Stimulated activated CD8-positive, alpha-beta memory T cell treated with anti-CD3 and anti-CD28 coated beads, Interleukin-7, amount 100 ng/mL, for 48 hours (primary cell): ENCODE data around the gene GGA2.
A peak's percentile ranks its signal among the peaks of the same experiment; 100 is the strongest.
"Not testable (repeated sequence)": the region's sequence is repeated elsewhere in the genome, so short reads cannot be mapped to it uniquely, and the experiment has no call there.

ENCODE experiments used
- DNase-seq, 2 donors: peaks; one replicate each; pipeline ENCODE4 v3.0.0-alpha.2; 2020; ENCODE audit warnings: low read depth in 1 of 2; ENCODE audit errors: extremely low read depth in 1 of 2

The GGA2 gene, protein sequence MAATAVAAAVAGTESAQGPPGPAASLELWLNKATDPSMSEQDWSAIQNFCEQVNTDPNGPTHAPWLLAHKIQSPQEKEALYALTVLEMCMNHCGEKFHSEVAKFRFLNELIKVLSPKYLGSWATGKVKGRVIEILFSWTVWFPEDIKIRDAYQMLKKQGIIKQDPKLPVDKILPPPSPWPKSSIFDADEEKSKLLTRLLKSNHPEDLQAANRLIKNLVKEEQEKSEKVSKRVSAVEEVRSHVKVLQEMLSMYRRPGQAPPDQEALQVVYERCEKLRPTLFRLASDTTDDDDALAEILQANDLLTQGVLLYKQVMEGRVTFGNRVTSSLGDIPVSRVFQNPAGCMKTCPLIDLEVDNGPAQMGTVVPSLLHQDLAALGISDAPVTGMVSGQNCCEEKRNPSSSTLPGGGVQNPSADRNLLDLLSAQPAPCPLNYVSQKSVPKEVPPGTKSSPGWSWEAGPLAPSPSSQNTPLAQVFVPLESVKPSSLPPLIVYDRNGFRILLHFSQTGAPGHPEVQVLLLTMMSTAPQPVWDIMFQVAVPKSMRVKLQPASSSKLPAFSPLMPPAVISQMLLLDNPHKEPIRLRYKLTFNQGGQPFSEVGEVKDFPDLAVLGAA

DNA sequence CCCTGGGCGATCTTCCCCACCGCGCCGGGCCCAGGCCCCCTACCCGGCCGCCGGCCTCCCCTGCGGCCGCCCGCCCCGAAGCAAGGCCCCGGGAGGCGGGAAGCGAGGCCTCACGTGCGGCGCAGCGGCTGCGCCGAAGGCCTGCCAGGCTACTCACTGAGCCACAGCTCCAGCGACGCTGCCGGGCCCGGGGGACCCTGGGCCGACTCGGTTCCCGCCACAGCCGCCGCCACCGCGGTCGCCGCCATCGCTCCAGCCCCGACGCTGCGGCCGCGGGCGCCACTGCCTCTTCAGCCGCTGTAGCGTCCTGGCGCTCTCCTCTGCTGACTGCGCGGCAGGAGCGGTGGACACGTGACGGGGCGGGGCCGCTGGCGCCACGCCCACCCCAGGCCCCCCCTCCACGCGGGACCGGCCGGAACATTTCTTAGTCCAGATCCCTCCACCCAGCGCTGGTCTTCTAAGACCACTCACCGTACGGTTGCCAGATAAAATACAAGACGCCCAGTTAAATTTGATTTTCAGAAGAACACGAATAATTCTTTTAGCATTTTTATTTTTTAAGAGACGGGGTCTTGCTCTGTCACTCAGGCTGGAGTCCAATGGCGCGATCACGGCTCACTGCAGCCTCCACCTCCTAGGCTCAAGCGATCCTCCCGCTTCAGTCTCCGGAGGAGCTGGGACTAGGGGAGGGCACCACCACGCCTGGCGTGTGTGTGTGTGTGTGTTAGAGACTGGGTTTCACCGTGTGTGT, at the start of gene GGA2:
TSS of gene GGA2 (minus strand) at position 331 of the 751 bp plus-strand sequence. CDS start at position 248, 83 bp downstream.
- peak; percentile 63 to 64 for DNase-seq

DNA sequence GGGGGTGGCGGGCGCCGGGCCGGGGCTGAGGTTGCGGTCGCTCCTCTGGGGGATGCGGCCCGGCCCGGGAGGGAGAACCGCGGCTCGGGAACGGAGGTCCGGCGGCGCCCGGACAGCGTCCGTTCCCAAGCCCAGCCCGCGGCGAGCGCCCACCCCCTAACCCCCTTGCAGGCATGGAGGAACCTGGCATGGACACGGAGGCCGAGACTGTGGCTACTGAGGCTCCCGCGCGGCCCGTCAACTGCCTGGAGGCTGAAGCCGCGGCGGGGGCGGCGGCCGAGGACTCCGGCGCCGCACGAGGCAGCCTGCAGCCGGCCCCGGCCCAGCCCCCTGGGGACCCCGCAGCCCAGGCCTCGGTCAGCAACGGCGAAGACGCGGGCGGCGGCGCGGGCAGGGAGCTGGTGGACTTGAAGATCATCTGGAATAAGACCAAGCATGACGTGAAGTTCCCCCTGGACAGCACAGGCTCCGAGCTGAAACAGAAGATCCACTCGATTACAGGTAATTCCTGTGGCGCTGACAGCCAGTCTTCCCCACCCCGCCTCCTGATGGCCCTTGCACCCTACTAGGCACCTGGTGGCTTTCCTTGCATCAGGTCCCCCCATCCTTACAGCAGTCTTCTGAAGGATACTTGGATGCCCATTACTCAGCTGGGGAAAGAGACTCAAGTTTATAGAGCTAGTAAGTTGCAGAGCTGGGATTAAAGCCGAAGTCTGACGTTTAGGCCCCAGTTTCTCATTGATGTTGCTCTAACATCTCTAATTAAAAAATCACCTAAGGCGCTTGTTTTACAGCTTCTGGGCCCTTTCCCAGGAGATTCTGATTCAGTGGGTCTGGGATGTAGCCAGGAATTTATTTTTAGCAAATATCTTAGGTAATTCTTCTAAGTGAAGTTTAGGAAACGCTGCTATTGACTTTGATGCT, 47.7 kb upstream of the GGA2 start:
- no peak for DNase-seq

DNA sequence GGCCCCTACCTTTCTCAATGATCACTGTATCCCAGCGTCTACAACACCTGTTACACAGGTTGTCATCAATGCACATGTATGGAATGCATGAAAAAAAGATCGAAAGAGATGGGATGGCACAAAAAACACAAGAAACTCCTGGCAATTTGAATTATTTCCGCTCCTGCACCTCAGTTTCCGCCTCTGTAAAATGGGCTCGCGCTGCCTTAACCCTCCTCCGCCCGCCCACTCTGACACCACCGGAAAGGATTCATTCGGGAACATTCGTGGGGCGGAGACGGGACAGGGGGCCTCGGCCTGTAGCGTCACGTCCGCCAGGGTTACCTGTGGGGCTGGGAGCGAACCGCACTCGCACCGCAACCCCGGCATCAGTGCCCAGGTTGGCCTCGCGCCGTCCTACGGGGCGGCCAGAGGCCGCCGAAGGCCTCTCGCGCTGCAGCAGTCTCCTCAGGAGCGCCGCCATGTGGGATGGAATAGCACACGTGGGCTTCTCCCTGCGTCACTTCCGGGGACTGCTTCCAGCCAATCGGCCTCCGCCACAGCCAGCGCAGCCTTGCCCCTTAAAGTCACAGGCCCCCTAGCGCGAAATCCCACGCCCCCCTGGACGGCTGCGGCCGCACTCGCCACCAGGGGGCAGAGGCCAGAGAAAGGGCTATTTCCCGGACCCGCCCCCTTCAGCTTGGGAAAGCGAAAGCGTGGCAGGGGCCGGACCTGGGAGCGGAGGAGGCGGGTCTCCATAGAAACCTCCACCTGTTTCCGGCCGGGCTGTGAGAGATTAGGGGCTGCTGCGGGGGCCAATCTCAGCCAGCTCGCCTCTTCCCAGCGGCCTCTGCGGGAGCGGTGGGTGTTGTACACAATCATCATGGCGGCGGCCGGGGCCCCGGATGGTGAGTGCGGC, 46.8 kb upstream of the GGA2 start, which contains the start of the genes EARS2 and UBFD1:
TSS of gene EARS2 (minus strand) at position 470 of the 898 bp plus-strand sequence. CDS start at position 463, 7 bp downstream.
TSS of gene UBFD1 (plus strand) at position 847 of the 898 bp plus-strand sequence. CDS start at position 863, 16 bp downstream.
- DNase-seq: peak; percentile 97 to 99

DNA sequence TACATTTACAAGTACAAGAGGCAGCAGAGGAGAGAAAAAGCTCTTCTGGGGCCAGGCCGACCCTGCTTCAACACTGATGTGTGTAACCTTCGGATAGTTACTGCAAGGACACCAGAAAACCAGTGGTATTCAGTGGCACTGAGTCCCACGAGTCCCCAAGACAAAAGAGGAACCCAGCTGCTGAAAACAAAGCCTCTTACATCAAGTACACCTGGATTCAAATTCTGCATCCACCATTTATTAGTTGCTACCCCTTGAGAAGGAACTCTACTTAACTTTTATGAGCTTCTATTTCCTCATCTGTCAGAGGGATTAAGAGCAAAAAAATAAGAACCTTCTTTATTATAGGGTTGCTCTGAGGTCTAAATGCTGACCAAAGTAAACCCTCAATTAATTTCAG, 44.2 kb upstream of the GGA2 start:
- no peak for DNase-seq

DNA sequence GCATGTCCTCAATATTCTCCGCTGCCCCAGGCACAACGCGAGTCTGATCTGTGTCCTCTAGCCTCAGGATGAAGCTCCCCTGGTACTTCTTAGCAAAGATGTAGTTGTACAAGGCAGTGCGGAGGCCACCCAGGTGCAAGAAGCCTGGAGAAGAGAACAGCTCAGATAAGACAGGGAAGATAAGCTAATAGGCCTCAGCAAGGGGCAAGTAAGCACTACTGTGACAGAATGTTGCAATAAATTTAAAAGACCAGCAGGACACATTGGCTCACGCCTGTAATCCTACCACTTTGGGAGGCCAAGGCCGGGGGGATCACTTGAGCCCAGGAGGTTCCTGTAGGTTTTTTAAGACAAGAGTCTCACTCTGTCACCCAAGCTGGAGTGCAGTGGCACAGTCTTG, 41.9 kb upstream of the GGA2 start:
- no peak for DNase-seq

DNA sequence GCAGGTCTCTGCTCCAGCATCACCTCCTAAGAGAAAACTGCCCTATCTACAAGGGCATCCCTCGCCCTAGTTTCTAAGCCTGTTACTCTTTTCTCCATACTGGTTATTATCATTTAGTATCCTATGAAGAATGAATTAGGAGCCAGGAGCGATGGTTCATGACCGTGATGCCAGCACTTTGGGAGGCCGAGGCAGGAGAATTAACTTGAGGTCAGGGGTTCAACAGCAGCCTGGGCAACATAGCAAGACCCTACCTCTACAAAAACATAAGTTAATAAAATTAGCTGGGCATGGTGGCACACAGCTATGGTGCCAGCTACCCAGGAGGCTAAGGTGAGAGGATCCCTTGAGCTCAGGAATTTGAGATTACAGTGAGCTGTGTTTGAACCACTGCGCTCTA, 39.6 kb upstream of the GGA2 start:
- no peak for DNase-seq

DNA sequence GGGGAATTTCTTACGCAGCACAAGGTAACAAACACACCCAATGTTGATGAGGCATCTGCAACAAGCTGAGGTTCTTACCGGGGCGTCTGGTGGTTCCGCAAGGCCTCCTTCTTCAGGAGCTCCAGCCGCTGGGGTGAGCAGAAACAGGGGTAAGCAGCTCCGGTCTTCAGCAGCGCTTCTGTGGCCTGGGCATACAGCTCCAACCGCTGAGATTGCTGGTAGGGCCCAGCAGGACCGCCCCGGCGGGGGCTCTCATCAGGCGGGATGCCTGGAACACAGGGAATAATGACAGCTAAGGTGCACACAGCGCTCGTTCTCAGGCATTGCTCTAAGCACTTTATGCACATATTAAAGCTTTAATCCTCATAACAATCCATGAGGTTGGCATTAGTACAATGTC, 34.1 kb upstream of the GGA2 start:
- no peak for DNase-seq

DNA sequence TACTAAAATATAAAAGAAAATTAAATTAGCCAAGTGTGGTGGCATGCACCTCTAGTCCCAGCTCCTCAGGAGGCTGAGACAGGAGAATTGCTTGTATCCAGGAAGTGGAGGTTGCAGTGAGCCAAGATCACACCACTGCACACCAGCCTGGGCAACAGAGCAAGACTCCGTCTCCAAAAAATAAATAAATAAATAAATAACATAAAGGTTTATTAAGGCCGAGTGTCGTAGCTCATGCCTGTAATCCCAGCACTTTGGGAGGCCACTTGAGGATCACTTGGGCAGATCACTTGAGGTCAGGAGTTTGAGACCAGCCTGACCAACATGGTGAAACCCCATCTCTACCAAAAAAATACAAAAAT, 30.5 kb upstream of the GGA2 start:
- DNase-seq: not testable (repeated sequence)

DNA sequence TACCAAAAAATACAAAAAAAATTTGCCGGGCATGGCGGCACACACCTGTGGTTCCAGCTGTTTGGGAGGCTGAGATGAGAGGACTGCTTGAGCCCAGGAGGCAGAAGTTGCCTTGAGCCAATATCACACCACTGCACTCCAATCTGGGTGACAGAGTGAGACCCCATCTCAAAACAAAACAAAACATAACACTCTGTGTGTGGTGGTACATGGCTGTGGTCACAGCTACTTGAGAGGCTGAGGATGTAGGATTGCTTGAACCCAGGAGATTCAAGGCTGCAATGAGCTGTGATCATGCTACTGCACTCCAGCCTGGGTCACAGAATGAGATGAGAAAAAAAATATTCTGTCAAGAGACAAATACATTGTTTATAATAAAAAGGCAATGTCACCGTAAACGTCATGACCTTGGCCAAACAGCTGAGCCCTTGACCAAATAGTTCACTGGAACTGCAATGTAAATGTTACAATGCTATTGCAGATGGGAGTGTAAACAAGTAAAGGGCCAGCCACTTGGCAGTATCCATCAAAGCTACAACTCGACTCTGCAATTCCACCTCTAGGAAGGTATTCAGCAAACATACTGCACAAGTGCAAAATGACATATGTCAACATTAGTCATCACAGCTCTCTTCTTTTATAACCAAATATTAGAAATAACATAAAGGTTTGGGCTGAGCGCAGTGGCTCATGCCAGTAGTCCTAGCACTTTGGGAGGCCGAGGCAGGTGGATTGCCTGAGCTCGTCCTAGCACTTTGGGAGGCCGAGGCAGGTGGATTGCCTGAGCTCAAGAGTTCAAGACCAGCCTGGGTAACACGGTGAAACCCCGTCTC, 29.9 kb upstream of the GGA2 start:
- DNase-seq: no peak

DNA sequence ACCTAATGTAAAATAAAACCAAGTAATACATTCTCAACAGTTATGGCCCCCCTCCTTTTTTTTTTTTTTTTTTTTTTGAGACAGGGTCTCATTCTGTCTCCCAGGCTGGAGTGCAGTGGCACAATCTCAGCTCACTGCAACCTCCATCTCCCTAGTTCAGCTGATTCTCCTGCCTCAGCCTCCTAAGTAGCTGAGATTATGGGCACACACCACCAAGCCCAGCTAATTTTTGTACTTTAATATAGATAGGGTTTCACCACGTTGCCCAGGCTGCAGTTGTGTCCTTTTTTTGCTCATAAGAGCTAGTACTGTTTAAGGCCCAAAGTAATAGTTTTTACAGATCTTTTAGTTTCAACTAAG, 28.6 kb upstream of the GGA2 start:
- no peak for DNase-seq

DNA sequence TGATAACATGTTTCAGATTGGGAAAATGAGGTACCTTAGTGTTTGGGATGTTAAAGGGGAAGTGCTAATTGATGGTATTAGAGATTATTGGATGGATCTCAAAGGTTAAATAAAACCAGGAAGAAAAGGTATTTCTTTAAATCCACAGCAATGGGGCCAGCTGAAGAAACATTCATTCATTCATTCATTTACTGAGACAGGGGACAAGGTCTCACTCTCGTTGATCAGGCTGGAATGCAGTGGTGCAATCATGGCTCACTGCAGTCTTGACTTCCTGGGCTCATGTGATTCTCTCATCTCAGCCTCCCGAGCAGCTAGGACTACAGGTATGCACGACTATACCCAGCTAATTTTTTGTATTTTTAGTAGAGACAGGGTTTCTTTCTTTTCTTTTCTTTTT, 27.1 kb upstream of the GGA2 start:
- DNase-seq: no peak

DNA sequence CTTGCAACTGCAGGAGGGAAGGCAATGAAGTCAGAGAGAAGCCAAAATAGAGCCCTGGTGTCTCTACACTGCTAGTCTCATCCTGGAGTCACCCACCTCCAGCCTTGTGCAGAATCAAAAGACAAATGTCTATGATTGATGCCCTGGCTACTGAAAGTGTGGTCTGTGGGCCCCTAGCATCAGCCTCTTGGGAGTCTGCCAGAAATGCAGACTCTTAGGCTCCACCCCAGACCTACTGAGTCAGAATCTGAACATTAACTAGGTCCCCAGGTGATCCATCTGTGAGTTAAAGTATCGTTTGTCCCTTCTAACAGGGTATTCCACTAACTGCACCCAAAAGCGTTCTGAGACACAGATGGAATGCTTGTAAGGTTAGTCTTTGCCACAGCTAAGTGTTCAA, 25.6 kb upstream of the GGA2 start:
- DNase-seq: no peak

DNA sequence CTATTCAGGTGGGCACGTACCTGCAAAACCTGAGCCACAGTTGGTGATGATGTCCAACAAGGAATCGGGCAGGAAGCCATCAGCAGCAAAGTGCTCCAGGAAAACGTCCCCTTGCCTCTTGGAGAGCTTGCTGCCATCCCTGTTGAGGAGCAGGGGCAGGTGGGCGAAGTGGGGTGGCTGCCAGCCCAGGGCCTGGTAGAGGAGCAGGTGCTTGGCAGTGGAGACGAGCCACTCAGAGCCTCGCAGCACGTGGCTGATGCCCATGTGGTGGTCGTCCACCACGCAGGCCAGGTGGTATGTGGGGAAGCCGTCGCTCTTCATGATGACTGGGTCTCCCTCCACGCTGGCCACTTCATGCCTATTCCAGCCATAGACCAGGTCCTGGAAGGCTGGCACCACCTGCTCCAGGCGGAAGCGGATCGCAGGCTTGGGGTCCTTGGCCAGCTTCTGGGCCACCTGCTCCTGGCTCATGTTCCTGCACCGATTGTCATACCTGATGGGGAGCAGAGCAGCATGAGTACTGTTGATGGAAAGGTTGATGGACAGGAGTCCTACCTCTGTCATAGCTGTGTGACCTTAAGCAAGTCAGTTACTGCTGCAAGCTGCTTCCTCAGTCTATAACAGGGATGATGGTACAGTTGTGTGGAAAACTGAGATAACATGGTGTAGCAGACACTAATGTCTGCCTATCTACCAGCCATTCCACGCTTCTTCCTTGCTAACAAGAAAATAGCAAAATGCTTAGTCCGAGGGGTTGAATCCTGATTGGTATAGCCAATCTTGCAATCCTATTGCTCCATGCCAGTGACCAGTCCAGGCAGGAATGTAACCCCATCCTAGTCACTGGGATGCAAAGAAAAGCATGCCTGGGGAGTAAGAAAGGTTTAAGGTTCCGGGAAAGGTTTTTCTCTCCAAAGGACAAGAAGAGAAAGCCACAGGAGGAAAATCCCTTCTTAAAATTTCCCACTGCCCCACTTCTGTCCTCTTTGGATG, 24.9 kb upstream of the GGA2 start:
- DNase-seq: no peak

DNA sequence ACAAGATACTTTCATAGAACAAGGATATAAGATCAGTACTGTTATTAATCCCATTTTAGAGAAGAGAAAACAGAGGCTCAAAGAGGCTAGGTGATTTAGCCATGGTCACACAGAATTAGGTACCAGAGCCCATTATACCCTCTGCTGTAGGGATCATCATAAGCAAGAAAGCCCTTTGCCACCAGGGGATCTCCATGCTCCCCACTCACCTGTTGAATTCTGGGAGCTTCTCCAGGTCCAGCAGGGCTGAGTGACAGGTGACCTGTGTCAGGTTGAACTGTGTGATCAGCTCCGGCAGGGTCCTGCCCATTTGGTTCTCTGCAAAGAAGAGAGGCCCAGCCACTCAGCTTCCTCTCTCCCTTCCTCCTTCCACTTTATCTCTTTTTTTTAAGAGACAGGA, 22.2 kb upstream of the GGA2 start:
- no peak for DNase-seq

DNA sequence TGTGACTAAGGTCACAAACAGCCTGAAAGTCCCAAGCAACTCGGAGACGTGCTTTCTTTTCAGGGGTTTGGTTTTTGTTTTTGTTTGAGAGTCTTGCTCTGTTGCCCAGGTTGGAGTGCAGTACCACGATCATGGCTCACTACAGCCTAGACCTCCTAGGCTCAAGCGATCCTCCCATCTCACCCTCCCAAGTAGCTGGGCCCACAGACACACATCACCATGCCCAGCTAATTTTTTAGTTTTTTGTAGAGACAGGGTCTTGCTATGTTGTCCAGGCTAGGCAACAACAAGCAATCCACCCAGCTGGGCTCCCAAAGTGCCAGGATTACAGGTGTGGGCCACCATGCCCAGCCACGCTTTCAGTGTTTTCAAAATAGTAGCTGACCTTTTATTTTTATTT, 19.8 kb upstream of the GGA2 start:
- no peak for DNase-seq

DNA sequence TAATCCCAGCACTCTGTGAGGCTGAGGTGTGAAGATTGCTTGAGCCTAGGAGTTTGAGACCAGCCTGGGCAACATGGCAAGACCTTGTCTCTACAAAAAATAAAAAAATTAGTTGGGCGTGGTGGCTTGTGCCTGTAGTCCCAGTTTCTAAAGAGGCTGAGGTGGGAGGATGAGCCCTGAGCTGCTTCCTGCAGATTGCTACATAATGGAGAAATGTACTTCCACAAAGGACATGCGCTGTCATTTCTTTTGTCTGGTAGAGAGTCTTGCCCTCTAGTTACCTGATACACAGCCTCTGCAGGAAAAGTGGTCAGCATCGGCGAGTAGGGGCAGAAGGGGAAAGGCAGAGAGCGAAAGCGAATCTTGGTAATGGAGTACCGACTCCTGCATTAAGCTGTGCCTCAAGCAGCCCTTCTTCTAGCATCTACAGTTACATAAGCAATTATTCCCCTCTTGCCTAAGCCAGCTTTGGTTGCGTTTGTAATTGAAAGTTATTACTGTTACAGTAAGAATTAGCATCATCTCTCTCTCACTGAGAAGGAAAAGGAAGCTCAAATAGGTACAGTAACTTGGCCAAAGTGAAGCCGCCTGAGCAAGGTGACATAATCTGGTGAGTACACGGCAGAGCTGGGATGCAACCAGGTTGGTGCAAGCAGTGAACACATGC, 18.5 kb upstream of the GGA2 start:
- no peak for DNase-seq
